ENCODE measurements around the gene GRIK2. TPM values are rescaled to one million over a fixed set of nuclear protein-coding genes. Genes with fewer than 3 reads are reported as not detected.

The GRIK2 gene
- total RNA-seq, 1 experiment from 2014 or later = 0.70 TPM

DNA sequence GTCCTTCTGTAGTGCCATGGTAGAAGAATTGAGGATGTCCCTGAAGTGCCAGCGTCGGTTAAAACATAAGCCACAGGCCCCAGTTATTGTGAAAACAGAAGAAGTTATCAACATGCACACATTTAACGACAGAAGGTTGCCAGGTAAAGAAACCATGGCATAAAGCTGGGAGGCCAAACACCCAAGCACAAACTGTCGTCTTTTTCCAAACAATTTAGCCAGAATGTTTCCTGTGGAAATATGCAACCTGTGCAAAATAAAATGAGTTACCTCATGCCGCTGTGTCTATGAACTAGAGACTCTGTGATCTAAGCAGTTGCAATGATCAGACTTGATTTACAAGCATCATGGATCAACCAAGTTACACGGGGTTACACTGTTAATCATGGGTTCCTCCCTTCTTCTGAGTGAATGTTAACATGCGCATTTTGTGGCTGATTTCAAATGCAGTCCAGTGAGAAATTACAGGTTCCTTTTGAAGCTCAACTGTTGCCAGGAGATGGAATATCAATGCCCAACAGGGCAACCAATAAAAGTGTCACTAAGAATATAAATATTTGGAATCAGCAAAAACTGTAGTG lies 674.9 kb downstream of the GRIK2 start:
- Mint-ChIP-seq H3K27me3 (ENCODE audit: low read depth) (no peaks in the 10 kb centered on the region), H3K4me3 (no peak overlapping the region), H3K36me3 (ENCODE audit: insufficient read depth in 1 of 3, low read depth in 3 of 3) (no peaks in the 10 kb centered on the region), H3K4me1 (no peaks in the 10 kb centered on the region), H3K27ac (no peak overlapping the region), H3K9me3 (no peaks in the 10 kb centered on the region)
- no peak overlapping the region for H3K23ac ChIP-seq (ENCODE audit: insufficient read length, low read depth, low read length)
- no peaks in the 10 kb centered on the region for H4K20me1 ChIP-seq (ENCODE audit: control insufficient read depth, insufficient read depth, insufficient read length)
- H4K5ac ChIP-seq (ENCODE audit: insufficient read length, low read depth, low read length) = no peak overlapping the region
- H2BK20ac ChIP-seq (ENCODE audit: low read depth, low read length, poor library complexity, severe bottlenecking) = no peak overlapping the region
- no peak overlapping the region for H3K4me2 ChIP-seq (ENCODE audit: insufficient read depth, insufficient read length, low read length)
- H2AFZ ChIP-seq (ENCODE audit: low read length) = no peak overlapping the region
- DNase-seq = no peak
- no peak overlapping the region for H3K14ac ChIP-seq (ENCODE audit: insufficient read depth, low read length)
- H3K79me1 ChIP-seq (ENCODE audit: insufficient read depth, low read depth, low read length, poor library complexity, severe bottlenecking) = no peaks in the 10 kb centered on the region
- no CpG with 5 or more reads among the region's 7 CpGs for WGBS (ENCODE audit: extremely low coverage, insufficient read length, low lambda C conversion rate)
- no peaks in the 10 kb centered on the region for H3K4me1 ChIP-seq (ENCODE audit: insufficient read depth, low read length)
- H3K23me2 ChIP-seq (ENCODE audit: insufficient read length, low read depth, low read length, poor library complexity, severe bottlenecking) = no peaks in the 10 kb centered on the region
- no peak overlapping the region for H3T11ph ChIP-seq (ENCODE audit: low read length)
- H3K27ac ChIP-seq (ENCODE audit: insufficient read length, low read depth, low read length) = no peak overlapping the region
- H3K27me3 ChIP-seq (ENCODE audit: insufficient read depth, low read length) = no peaks in the 10 kb centered on the region
- no peak overlapping the region for H4K8ac ChIP-seq (replicated peaks; ENCODE audit: insufficient read length, low read depth, low read length)
- no peak overlapping the region for H2BK12ac ChIP-seq (ENCODE audit: insufficient read length, low read depth, low read length)
- H3K9ac ChIP-seq (ENCODE audit: extremely low read depth, insufficient read length, low read length) = no peak overlapping the region
- H2AK5ac ChIP-seq (ENCODE audit: insufficient read length, low read length) = no peak overlapping the region
- H3K9me3 ChIP-seq (ENCODE audit: control insufficient read depth, low read depth, low read length) = no peaks in the 10 kb centered on the region
- no peak for TF ChIP-seq CTCF (conservative IDR thresholded peaks at IDR 0.05)
- H2BK5ac ChIP-seq (ENCODE audit: insufficient read length, low read length) = no peak overlapping the region
- H2BK15ac ChIP-seq (ENCODE audit: low read depth, low read length) = no peak overlapping the region
- no peak overlapping the region for H3K18ac ChIP-seq (ENCODE audit: insufficient read length, low read depth, low read length)
- no peak overlapping the region for H3K56ac ChIP-seq (ENCODE audit: insufficient read length, low read depth, low read length)
- 0 out of 2 replicates have a peak, but pooled peaks cover 2% of the 10 kb centered on the region for H3K79me2 ChIP-seq (ENCODE audit: insufficient read depth, low read length)
- no peak overlapping the region for H3K4ac ChIP-seq (ENCODE audit: low read depth, low read length)
- no peak overlapping the region for H4K91ac ChIP-seq (ENCODE audit: insufficient read length, low read depth, low read length)
- H2BK120ac ChIP-seq (ENCODE audit: low read depth, low read length, poor library complexity, severe bottlenecking) = no peak overlapping the region

All from H9 (cell line).